NCI-H2196 (cell line): ENCODE measurements around the gene TBX5.

Experiments
- DNase-seq: peaks from one replicate; lab custom pipeline; 2025; ENCODE audit not compliant: unreplicated experiment; lab: John Stamatoyannopoulos, UW

Gene TBX5

GRCh38 chr12:114405519-114406271, at the start of gene TBX5:
Gene TBX5, minus strand, starts transcription at chr12:114406144. Its CDS starts 2,246 bp downstream, at chr12:114403898.
- DNase-seq, result no peak

- DNase-seq, result no peak
These were observed 45.7 kb upstream of the TBX5 start for GRCh38 chr12:114451657-114452056.

DNA sequence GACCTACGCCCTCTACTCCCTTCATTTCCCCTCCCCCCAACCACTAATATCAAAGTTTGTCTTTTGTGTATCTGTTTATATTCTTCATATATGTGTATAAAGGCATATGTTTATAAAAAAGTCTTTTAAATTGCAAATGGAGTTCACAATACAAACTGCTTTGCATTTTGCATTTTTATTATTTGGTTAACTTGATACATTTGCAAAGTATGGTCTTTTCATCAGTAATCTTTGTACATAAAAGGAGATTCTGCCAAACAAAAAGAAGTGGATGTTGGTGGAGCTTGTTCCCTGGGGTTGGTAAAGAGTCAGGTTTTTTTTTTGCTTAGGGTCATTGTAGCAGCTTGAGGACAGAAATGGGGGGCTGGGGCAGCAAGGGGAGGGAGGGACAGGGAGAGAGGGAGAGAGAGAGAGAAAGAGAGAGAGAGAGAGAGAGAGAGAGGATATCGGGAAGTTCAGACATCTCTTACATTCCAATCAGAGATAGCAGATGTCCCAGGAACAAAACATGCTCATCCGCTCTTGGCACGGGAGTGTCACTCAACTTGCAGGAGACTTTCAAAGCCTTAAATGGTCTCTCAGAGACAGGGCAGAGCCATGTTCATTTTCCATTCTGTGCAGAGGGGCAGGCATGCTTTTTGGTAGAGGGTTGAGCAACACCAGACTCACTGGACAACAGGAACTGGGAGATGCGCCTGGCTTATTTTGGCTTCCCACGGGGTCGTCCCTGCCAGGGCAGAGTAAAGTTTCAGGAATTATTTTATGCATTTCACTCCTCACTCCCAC, 44.8 kb upstream of the TBX5 start:
- DNase-seq, result no peak

DNA sequence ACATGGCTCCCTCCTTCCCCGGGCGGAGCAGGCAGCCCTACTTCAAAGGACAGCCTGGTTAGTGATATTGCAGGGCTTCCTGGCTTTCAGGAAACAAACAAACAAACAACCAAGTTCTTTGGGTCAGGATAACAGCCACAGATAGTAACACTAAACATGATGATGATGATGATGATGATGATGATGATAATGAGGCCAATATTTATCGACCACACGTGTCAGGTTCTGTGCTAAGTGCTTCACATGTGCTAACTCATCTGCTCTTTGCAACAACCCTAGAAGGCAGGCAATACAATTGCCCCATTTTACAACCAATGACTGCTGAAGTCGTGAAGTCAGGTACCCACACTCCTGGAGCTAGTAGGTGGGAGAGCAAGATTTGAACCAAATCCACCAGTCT, 44.1 kb upstream of the TBX5 start:
- DNase-seq, result no peak

- no peak for DNase-seq
These were observed 42.6 kb upstream of the TBX5 start for GRCh38 chr12:114448618-114448933.

DNA sequence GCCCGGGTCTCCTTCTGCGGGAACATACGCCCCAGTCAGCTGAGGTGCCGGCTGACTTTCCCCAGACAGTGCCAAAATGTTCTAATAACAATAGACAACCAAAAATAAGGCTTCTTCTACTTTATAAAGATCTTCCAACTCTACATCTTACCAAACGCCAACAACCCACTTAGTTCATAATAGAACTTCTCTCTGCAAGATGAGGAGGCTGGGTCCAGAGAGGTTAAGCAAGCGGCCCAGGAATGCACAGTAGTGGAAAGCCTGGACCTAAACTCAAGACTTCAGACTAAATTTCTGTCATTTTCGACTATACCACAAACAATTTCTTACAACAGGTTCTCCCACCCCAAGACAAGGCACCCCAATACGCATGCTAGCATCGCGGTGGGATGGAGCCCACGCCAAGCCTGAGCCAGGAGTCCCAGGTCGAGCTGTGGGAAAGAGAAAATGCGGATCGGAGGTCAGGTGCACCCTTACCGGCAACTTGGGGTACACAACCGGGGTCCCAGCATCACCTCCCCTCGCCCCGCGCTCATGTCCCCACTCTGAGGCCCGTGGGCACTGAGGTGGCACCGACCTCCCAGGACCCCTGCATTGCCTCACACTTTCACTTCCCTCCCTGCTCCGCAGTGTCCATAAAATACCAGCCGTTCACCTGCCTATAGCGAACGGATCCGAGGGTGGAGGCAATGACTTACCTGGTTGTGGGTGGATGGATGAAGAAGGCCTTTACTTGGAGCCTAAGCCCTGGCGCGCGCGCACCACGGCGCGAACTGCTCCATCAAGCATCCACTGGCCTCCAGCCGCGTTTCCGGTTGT, 42.1 kb upstream of the TBX5 start:
- DNase-seq, result no peak

DNA sequence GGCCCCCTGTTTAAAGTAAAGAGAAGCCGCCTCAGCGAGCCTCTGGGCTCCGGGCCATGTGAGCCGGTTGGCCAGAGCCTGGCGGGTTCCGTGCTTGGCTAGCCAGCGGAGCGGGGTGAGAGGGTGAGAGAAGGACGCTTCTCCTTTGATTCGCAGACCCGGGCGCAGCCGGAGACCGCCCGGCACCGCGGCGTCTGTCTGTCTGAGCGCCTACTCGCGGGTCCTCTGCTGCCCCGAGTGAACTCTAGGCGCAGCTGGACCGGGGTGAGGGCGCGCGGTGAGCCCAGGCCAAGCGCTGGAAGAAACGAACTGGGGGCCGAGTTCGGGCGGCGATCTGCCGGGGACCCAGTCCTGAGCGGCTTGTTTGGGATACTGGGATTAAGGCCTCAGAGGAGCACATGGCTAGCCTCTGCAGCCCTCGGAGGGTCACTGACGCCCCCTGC, 41.4 kb upstream of the TBX5 start:
- DNase-seq, result no peak

DNA sequence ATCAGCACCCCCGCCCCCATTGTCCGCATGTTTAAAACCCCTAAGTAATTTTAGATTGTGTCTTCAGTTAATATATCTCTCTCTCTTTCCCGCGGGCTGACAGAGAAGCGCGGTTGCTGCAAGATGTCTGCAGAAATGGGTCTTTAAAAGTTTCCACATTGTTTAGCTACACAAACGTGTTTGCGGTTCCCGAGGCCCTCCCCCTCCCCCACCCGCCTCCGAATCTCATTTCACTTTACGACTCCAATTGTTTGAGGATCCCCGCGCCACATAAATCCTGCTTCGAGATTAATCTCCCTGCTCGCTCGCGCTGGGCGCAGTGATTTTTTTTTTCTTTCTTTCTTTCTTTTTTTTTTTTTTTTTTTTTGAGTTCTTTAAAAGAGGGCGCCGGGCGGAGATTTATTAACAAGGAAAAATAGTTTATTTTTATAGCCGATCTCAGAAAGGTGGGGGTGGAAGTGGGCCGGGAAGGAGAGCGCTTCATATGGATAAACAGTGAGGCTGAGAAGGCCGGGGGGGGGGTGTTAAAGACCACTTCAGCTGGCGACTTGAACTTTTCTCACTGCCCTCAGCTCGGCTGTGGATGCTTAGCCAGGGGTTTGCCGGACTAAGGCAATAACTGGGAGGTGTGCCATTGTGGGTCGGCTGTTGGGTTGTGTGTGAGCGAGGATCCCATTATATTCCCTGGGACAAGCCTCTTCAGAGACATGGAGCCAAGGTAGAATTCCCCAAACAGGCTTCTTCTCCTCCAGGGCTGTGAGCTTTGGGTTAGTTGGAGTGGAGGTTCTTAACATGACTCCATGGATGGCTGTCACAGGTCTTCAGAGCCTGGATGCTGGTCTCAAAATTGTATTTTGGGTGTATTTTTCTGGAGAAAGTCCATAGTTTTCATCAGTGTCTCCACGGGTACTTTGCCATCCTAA, 39.7 kb upstream of the TBX5 start:
- no peak for DNase-seq

- DNase-seq, result no peak
These were observed 38.7 kb upstream of the TBX5 start for GRCh38 chr12:114444422-114445279.

GRCh38 chr12:114443607-114444421, 37.9 kb upstream of the TBX5 start:
- no peak for DNase-seq

DNA sequence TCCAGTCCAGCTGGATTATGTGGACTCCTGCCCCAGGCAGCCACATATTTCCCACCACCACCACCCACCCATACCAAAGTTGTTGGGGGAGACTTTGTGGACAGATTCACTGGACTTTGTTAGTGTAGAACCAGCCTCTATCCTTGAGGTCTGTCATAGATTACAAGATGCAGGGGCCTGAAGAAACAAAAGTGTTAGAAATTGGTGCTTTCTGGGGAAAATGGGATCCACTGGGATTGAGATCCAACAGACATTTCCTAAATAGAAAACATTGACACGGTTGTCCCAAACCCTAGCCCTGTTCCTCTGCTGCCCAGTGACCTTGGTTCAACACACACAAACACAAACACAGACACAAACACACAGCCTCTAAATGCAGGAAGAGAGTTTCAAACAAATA, 36.6 kb upstream of the TBX5 start:
- DNase-seq, result no peak

DNA sequence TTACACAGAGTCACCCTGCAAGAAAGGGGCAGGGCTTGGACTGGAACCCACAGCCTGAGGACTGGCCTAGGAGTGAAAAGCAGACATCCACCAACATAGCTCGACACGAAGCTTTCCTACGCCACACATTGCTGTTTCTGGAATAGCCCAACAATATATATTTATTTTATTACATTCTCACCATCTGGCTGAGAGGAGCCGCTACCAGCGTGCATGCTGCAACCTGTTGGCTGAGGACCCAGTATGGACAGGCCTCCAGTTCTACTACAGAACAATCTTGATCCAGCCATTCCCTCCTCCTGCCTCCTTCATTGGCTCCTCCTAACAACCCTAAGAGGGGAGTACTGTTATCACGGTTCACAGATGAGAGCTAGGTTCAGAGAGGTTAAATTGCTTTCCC, 35.6 kb upstream of the TBX5 start:
- DNase-seq, result no peak

GRCh38 chr12:114441039-114441383, 35.1 kb upstream of the TBX5 start:
- DNase-seq, result no peak

DNA sequence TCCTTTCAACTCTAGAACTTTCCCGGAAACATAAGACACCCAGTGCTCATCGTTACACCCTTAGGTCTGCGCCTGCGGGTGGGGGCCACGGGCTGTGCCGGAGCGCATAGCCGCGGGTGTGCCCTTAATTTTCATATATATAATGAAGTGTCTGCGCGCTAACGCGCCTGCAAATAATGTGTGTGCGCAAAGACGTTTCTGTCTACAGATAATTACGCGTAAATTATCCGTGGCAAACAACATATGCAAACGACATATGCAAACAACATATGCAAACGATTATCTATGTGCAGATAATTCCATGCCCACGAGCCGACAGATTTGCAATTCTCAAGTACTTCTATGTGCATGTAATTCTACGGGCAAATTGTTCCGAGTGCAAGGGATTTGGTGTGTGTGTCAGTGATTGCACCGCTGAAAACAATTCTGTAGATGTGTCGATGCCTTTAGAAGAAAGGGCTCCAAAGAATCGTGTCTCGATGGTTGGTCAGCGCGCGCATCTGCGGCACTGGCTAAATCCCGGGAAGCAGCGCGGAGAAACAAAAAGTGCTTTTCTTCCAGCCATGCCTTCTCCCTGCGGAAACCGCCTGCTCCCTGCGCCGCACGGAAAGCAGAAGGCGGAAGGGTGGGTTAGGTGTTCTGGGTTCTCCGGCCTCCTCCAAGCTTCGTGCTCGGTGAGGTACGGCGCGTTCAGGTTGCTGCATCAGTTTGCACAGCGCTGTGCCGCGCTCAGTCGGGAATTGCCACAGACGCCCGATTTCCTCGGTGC, 34.5 kb upstream of the TBX5 start:
- no peak for DNase-seq

DNA sequence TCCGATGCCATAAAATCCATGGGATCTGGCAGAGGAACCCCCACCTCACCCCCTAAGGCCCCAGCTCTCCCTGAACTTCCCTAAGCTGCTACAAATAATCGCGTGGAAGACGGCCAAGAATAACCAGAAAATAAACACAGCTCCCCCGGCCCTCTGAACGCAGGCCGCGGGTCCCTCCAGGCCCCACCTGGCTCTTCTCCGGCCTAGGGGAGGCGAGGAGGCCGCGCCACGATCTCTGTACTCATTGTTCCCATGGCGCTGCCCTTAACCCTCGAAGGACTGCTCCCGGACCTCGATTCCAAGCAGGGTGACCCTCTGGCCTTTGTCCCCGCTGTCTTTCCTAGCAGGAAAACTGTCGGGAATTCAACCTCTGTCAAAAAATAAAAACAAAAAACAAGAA, 33.9 kb upstream of the TBX5 start:
- DNase-seq, result no peak

DNA sequence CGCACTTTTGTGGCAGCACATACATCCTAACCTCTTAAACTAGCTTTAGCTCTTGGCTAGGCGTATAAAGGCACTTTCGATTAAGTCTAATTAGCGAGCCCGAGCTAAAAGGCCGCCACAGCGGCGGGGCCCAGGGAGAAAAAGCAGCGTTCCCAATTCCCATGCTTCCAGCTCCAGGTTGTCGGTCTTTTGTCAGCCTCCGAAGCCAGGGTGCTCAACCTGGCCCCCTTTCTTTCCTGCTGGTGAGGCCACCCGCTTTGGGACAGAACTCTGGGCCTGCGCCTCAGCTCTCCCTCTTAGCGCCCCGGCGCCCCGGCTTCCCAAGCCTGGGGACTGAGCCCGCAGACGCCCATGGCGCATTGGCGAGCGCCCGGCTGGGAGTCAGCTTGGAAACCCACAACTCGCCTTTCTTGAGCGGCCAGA, 33.3 kb upstream of the TBX5 start:
- DNase-seq, result no peak

DNA sequence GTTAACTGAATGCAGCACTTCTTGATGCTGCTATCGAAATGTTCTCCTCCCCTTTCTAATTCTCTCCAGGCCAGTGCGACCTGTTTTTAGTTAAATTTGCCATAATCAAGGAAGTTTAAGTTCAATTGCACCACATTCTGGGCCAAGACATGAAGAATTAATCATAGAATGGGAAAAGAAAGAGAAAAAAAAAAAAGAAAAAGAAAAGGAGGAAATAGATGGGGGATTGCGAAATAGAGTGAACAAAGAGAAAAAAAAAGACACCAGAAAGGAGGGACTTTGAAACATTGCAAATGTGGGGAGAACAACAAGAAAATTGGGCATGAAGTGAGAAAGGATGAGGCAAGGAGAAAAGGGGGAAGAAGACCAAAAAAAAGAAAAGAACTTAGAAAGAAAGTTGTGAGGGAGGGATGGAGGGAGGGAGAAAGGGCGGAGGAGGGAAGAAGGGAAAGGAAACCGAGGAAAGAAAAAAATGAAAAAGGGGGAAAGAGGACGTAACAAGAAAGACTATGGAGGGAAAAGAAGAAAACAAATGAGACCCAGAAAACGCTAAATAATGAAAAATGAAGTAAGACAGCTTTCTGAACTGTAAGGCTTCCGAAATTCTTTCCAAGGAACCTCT, 32.8 kb upstream of the TBX5 start:
- no peak for DNase-seq

- DNase-seq, result no peak
These were observed 28.4 kb upstream of the TBX5 start for GRCh38 chr12:114434341-114434740.
